AG08395 (cell line): Measurements from ENCODE around the gene FBH1.

Experiments used
- DNase-seq: peaks from one replicate; pipeline ENCODE4 v3.0.0; 2012; ENCODE audit warnings: mixed read lengths, low spot score

The FBH1 gene

DNA sequence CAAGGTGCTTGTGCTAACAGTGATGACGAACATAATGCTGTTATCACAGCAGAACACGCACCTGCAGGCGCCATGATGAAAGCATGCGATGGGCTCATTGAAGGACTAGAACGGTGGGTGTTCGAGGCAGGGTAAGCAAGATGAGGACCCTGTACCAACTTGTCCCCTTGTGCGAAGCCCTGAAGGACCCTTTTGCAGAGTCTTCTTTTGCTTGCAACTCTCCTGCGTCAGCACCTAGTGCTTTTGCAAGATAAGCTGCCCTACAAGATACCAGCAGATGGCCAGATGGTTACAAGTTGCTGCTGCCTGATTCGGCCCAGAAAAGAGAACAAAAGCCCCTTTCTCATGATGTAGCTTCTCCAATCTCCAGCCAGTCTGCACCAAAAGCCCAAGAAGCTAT lies 91.5 kb downstream of the FBH1 start:
- no peak for DNase-seq

DNA sequence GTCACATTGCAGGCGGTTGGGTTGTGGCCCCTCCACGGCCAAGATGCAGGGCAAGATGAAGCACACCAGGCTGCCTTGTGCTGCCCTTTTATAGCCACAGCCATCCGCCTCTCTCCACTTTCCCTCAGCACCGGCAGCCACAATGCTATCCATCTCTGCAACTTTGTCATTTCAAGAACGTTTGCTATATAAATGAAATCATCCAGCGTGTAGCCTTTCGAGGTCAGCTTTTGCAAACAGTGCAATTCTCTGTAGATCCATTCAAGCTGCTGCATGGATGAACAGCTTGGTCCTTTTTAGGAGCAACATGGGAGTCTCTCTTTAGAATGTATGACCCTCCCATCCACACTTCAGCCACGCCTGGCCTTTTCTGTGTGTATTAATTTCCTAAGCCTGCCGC lies 93.7 kb downstream of the FBH1 start:
- DNase-seq, result no peak

DNA sequence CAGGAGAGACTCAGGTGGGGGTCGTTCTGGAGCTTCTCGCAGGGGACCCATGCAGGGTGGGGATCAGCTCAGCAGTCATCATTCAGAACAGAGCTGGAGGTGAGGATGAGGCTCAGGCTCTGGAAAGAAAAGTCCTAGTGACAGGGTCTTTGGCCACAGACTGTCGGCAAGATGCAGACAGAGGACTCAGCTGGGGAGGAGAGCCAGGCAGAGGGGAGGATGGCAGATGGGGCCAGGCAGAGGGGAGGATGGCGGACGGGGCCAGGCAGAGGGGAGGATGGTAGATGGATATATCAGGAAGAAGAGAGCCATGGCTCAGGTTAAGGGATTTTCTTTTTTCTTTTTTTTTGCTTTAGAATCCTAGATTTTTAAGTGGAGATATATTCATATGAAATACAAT lies 95.0 kb downstream of the FBH1 start:
- no peak for DNase-seq
